HG02970 (cell line): ENCODE measurements around the gene KIF3A.

Source experiments
- ATAC-seq: cut with Tn5 transposase; IDR thresholded peaks from one replicate; pipeline ENCODE4 v1.9.1; 2021; ENCODE audit warnings: mild to moderate bottlenecking, moderate library complexity, moderate number of reproducible peaks; ENCODE audit not compliant: unreplicated experiment, low FRiP score

The KIF3A gene

DNA sequence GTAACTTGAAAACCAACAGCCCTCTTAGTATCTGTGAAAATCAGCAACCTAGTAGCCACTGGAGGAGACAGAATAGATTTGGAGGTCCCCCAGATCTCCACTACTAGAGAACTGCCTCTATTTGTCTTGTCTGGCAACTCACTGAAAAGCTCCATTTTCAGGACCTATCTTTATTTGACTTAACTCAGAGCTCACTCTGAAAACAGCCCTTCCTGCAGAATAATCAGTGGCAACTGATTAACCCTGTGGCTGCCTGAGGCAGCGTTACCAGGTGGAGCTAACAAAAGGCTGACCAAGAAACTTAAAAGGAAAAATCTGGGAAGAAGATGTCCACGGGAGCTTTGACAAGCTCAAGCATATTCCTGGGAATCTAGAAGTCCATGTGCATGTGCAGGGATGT, 89.9 kb downstream of the KIF3A start:
- ATAC-seq = no peak

DNA sequence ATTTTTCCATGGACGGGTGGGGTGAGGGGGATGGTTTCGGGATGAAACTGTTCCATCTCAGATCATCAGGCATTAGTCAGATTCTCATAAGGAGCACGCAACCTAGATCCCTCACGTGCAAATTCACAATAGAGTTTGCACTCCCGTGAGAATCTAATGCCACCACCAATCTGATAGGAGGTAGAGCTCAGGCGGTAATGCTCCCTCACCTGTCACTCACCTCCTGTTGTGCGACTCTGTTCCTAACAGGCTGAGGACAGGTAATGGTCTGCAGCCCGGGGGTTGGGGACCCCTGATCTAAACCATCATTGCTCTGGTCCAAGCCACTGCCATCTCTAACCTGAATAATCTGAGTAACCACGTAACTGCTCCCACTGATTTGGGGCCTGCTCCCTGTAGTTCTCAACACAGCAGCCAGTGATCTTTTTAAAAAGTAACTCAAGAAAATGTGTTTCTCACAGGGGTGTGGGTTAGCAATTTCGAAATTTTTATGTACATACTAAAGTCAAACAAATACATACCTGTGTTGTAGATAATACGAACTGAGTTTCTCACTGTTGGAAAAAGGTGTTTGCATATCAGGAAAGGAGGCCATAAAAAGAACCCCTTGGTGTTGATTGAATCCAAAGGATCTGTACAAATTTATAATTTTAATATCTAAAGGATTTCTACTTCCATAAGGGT, 90.6 kb downstream of the KIF3A start:
- ATAC-seq = no peak

- ATAC-seq = no peak
These were observed 93.2 kb downstream of the KIF3A start for GRCh38 chr5:132644177-132644576.
